SK-N-SH (cell line): ENCODE measurements around the gene TEAD4. TPM values are rescaled to one million over a fixed set of nuclear protein-coding genes. Genes with fewer than 3 reads are reported as not detected.
A peak's percentile ranks its signal among the peaks of the same experiment; 100 is the strongest.

Experiments used
- CTCF ChIA-PET: fragments of 300-600, 350-600 bp; formaldehyde crosslinking; extraction: SDS; loops from one replicate; lab custom pipeline; 2021; lab: Yijun Ruan, JAX
- POLR2A ChIA-PET: fragments of 350-600 bp; sonication (Branson Sonifier 250); formaldehyde crosslinking; extraction: SDS; loops from one replicate; lab custom pipeline; 2020; ENCODE audit warnings: antibody characterized with exemption, inconsistent platforms; lab: Yijun Ruan, JAX
- DNase-seq: peaks from one replicate; pipeline ENCODE4 v3.0.0; 2012
- H2AFZ ChIP-seq: fragments of 200-600 bp; sonication (generic); 2 replicates; pipeline ENCODE4 v1.8.1; 2016; ENCODE audit warnings: antibody characterized with exemption, mild to moderate bottlenecking, low read depth
- H3F3A ChIP-seq: fragments of 200-600 bp; sonication (generic); replicated peaks from 2 replicates; pipeline ENCODE3; 2016; ENCODE audit warnings: antibody characterized with exemption, mild to moderate bottlenecking; ENCODE audit not compliant: insufficient read depth
- H3K27ac ChIP-seq, 2 experiments: fragments of 200-500 bp in 1 of 2; fragments of 200-600 bp in 1 of 2; sonication (Bioruptor generic) in 1 of 2; sonication (generic), shearing (Covaris generic) in 1 of 2; 2 replicates each; pipeline versions ENCODE4 v1.5.1 to v1.6.1; 2014 to 2016; ENCODE audit warnings: low read depth in 2 of 2, inconsistent platforms in 1 of 2, low read length in 1 of 2, mild to moderate bottlenecking in 1 of 2, mixed read lengths in 1 of 2
- H3K27me3 ChIP-seq: fragments of 200-600 bp; sonication (generic), shearing (Covaris generic); 2 replicates; pipeline ENCODE4 v1.6.1; 2016; ENCODE audit warnings: mixed run types; ENCODE audit not compliant: insufficient read depth
- H3K36me3 ChIP-seq, 2 experiments: fragments of 200-500 bp in 1 of 2; fragments of 200-600 bp in 1 of 2; sonication (Bioruptor generic) in 1 of 2; sonication (generic) in 1 of 2; replicated peaks in 1 of 2; 2 replicates each; pipeline versions ENCODE3 to v1.5.1; 2014 to 2016; ENCODE audit warnings: low read length in 1 of 2, mild to moderate bottlenecking in 1 of 2; ENCODE audit not compliant: insufficient read depth in 2 of 2, control insufficient read depth in 1 of 2
- H3K4me1 ChIP-seq, 2 experiments: fragments of 200-500 bp in 1 of 2; fragments of 200-600 bp in 1 of 2; sonication (Bioruptor generic) in 1 of 2; sonication (generic), shearing (Covaris generic) in 1 of 2; 2 replicates each; pipeline versions ENCODE4 v1.5.1 to v1.6.1; 2014 to 2016; ENCODE audit warnings: low read depth in 1 of 2, low read length in 1 of 2, mixed run types in 1 of 2; ENCODE audit not compliant: insufficient read depth in 2 of 2, control insufficient read depth in 1 of 2
- H3K4me2 ChIP-seq: fragments of 200-600 bp; sonication (generic), shearing (Covaris generic); 2 replicates; pipeline ENCODE4 v1.6.1; 2017; ENCODE audit warnings: mixed run types
- H3K4me3 ChIP-seq, 2 experiments: fragments of 200-500 bp in 1 of 2; fragments of 200-600 bp in 1 of 2; sonication (Bioruptor generic) in 1 of 2; sonication (generic), shearing (Covaris generic) in 1 of 2; 2 replicates each; pipeline versions ENCODE4 v1.5.1 to v1.8.1; 2014 to 2016; ENCODE audit warnings: low read depth in 2 of 2, inconsistent platforms in 1 of 2, low read length in 1 of 2, mild to moderate bottlenecking in 1 of 2, mixed read lengths in 1 of 2, moderate library complexity in 1 of 2
- H3K79me2 ChIP-seq: fragments of 200-600 bp; sonication (generic); 2 replicates; pipeline ENCODE4 v1.8.1; 2017; ENCODE audit warnings: mild to moderate bottlenecking; ENCODE audit not compliant: insufficient read depth
- H3K9ac ChIP-seq: fragments of 200-600 bp; sonication (generic); 2 replicates; pipeline ENCODE4 v1.6.1; 2017; ENCODE audit warnings: mixed run types
- H3K9me2 ChIP-seq: fragments of 200-600 bp; sonication (generic); 2 replicates; pipeline ENCODE4 v1.6.1; 2017; ENCODE audit warnings: mixed run types
- H3K9me3 ChIP-seq: fragments of 200-600 bp; sonication (generic); 2 replicates; pipeline ENCODE4 v1.6.1; 2017; ENCODE audit warnings: mixed run types, mild to moderate bottlenecking, moderate library complexity
- H4K20me1 ChIP-seq: fragments of 200-600 bp; sonication (generic); 2 replicates; pipeline ENCODE4 v1.6.1; 2017; ENCODE audit warnings: mild to moderate bottlenecking, mixed run types; ENCODE audit not compliant: insufficient read depth
- GABPA ChIP-seq: IDR thresholded peaks from 2 replicates; pipeline ENCODE4 v1.4.0; 2012; ENCODE audit warnings: low read depth, mild to moderate bottlenecking
- GATA2 ChIP-seq: sonication (generic); formaldehyde crosslinking; IDR thresholded peaks from 2 replicates; pipeline ENCODE4 v1.5.0; 2020; ENCODE audit warnings: mild to moderate bottlenecking, missing genetic modification reagents
- JUND ChIP-seq: IDR thresholded peaks from 2 replicates; pipeline ENCODE4 v1.4.0; 2012
- NFIC ChIP-seq: IDR thresholded peaks from 2 replicates; pipeline ENCODE4 v1.4.0; 2012; ENCODE audit warnings: borderline replicate concordance
- RAD21 ChIP-seq: IDR thresholded peaks from 2 replicates; pipeline ENCODE4 v1.6.1; 2012; ENCODE audit warnings: mild to moderate bottlenecking, low read length
- RCOR1 ChIP-seq: fragments of 150-350 bp; IDR thresholded peaks from 2 replicates; pipeline ENCODE4 v1.6.1; 2017; ENCODE audit warnings: antibody characterized with exemption, low read length
- RFX5 ChIP-seq: IDR thresholded peaks from 2 replicates; pipeline ENCODE4 v1.6.1; 2012; ENCODE audit warnings: mild to moderate bottlenecking, improper control_type of control experiment, low read length
- RXRA ChIP-seq: IDR thresholded peaks from 2 replicates; pipeline ENCODE4 v1.4.0; 2012; ENCODE audit warnings: low read depth, mild to moderate bottlenecking, borderline replicate concordance
- SIN3A ChIP-seq: IDR thresholded peaks from 2 replicates; pipeline ENCODE4 v1.6.1; 2012; ENCODE audit warnings: low read depth, mild to moderate bottlenecking, low read length, moderate library complexity, borderline replicate concordance
- SMC3 ChIP-seq: IDR thresholded peaks from 2 replicates; pipeline ENCODE4 v1.6.1; 2012; ENCODE audit warnings: low read depth, low read length, improper control_type of control experiment
- USF1 ChIP-seq: IDR thresholded peaks from 2 replicates; pipeline ENCODE4 v1.4.0; 2012; ENCODE audit warnings: low read depth, borderline replicate concordance
- YY1 ChIP-seq: IDR thresholded peaks from 2 replicates; pipeline ENCODE4 v1.4.0; 2012; ENCODE audit warnings: low read depth, mild to moderate bottlenecking
- WGBS: methylation state at CpG from one replicate; pipeline ENCODE4 v1.1.6; 2017; ENCODE audit warnings: low lambda C conversion rate; 5-methylcytosine and 5-hydroxymethylcytosine counted together
- polyA plus RNA-seq, 3 experiments: library from polyadenylated mRNA; depleted of rRNA; stranded (reverse); fragments of >200 nt; gene quantifications; 2 replicates each; pipeline ENCODE4 v1.2.3, GENCODE V29; 2012
- TF ChIP-seq, protein P1 (sequence below): IDR thresholded peaks from 2 replicates; pipeline ENCODE4 v1.4.0; 2012; ENCODE audit warnings: low read depth
- TF ChIP-seq, protein P2 (sequence below): fragments of 200-600 bp; sonication (generic); IDR thresholded peaks from 2 replicates; pipeline ENCODE4 v1.6.1; 2017; ENCODE audit warnings: antibody characterized with exemption, mild to moderate bottlenecking, moderate library complexity
- TF ChIP-seq, protein P3 (sequence below): IDR thresholded peaks from 2 replicates; pipeline ENCODE4; 2012
- TF ChIP-seq, protein P4 (sequence below): fragments of 150-350 bp; IDR thresholded peaks from 2 replicates; pipeline ENCODE4 v1.6.1; 2016; ENCODE audit warnings: mild to moderate bottlenecking, low read depth, low read length

The TEAD4 gene
- polyA plus RNA-seq, 1 of the 3 experiments (the other 2 are of a cell fraction), result 27.1 TPM

DNA sequence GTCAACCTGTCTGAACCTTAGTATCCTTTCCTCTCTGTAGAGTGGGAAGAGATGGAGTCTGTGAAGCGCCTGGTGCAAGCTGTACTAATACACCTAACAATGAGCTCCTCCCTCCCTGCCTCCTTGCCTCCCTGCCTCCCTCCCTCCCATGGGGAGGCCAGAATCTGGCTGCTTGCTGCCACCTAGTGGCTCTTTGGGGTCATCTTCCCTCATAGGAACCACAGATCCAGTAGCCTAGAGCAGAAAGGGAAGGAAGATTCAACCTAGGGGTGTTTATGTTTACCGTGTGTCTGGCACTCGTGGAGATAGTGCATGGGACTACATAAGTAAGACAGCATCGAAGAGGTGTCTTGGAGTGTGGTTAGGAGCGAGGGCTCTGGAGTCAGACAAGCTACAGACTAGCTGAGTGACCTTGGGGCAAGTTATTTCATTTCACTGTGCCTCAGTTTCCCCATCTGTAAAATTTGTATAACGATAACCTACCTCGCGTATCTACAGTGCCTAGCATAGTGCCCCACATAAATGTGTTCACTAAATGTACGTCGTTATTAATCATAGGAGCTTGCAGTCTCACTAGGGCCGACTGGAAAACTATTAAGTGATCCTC, 82.5 kb downstream of the TEAD4 start:
- TF ChIP-seq, protein P1, sequence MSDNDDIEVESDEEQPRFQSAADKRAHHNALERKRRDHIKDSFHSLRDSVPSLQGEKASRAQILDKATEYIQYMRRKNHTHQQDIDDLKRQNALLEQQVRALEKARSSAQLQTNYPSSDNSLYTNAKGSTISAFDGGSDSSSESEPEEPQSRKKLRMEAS, result no peak
- TF ChIP-seq, protein P2, sequence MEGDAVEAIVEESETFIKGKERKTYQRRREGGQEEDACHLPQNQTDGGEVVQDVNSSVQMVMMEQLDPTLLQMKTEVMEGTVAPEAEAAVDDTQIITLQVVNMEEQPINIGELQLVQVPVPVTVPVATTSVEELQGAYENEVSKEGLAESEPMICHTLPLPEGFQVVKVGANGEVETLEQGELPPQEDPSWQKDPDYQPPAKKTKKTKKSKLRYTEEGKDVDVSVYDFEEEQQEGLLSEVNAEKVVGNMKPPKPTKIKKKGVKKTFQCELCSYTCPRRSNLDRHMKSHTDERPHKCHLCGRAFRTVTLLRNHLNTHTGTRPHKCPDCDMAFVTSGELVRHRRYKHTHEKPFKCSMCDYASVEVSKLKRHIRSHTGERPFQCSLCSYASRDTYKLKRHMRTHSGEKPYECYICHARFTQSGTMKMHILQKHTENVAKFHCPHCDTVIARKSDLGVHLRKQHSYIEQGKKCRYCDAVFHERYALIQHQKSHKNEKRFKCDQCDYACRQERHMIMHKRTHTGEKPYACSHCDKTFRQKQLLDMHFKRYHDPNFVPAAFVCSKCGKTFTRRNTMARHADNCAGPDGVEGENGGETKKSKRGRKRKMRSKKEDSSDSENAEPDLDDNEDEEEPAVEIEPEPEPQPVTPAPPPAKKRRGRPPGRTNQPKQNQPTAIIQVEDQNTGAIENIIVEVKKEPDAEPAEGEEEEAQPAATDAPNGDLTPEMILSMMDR, result peak; percentile 66
- TF ChIP-seq NFIC, result no peak
- TF ChIP-seq RAD21, result peak; percentile 75
- TF ChIP-seq SMC3, result peak; percentile 54
- TF ChIP-seq RCOR1, result 0 out of 2 replicates have a peak, but pooled peaks have one; percentile 27
- TF ChIP-seq SIN3A, result no peak
- H3K27me3 ChIP-seq, result no peaks in the 10 kb centered on the region
- H2AFZ ChIP-seq, result no peak overlapping the region
- no peak overlapping the region for H3K4me2 ChIP-seq
- 58% methylated on average over 11 of the region's 11 CpGs for WGBS
- no peak overlapping the region; a peak in 1 of 4 replicates for H3K4me3 ChIP-seq
- H3F3A ChIP-seq, result no peaks in the 10 kb centered on the region
- no peaks in the 10 kb centered on the region for H3K9me3 ChIP-seq
- no peaks in the 10 kb centered on the region for H3K9me2 ChIP-seq
- H4K20me1 ChIP-seq, result no peaks in the 10 kb centered on the region; the same call in 1 of the 2 replicates
- H3K36me3 ChIP-seq, result peaks cover 5 to 27% of the 10 kb centered on the region in 2 experiments
- ChIA-PET POLR2A (no interaction called here), CTCF (interaction anchor here (0.7 to 2.7 kb wide), 34 partner anchors 8 to 258 kb away, joined by 3 to 14 read pairs (median 4); partner anchors contain the start of genes FOXM1, RHNO1 and TEX52)
- H3K4me1 ChIP-seq, result no peaks in the 10 kb centered on the region; a peak in 1 of 4 replicates
- H3K79me2 ChIP-seq, result no peaks in the 10 kb centered on the region
- H3K27ac ChIP-seq, result no peak overlapping the region
- peak; percentile 91 for DNase-seq
- no peak overlapping the region for H3K9ac ChIP-seq

DNA sequence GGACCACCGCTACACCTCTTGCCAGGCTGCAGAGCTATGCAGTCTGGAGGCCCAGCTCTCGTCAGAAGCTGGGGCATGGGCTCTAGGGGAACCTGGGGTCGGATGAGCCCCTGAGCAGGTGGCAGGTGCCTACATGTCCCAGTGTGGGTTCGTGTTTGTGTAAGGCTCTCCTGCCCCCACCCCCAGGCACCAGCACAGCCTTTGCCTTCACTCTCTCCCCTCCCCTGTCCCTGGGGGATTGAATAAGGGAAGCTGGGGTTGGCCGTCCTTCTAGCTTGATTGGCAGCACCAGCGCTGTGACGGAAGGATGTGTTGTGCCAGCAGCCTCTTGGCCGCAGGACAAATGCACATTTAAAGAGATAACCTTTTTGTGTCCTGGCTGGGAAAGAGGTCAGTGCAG, 83.2 kb downstream of the TEAD4 start:
- no peaks in the 10 kb centered on the region; the same call in 1 of the 2 replicates for H4K20me1 ChIP-seq
- ChIA-PET POLR2A (no interaction called here), CTCF (interaction anchor here (0.7 to 2.7 kb wide), 31 partner anchors 9 to 257 kb away, joined by 3 to 14 read pairs (median 4); partner anchors contain the start of genes FOXM1, RHNO1 and TEX52)
- H3F3A ChIP-seq, result no peaks in the 10 kb centered on the region
- H3K4me2 ChIP-seq, result no peak overlapping the region
- no peaks in the 10 kb centered on the region for H3K9me2 ChIP-seq
- no peaks in the 10 kb centered on the region for H3K27me3 ChIP-seq
- no peak for DNase-seq
- no peak overlapping the region for H3K9ac ChIP-seq
- H2AFZ ChIP-seq, result no peak overlapping the region
- peaks cover 5 to 27% of the 10 kb centered on the region in 2 experiments for H3K36me3 ChIP-seq
- no peaks in the 10 kb centered on the region; a peak in 1 of 4 replicates for H3K4me1 ChIP-seq
- H3K79me2 ChIP-seq, result no peaks in the 10 kb centered on the region
- no peak overlapping the region for H3K4me3 ChIP-seq
- TF ChIP-seq USF1 (no peak), RAD21 (no peak), RXRA (no peak), GATA2 (no peak), RFX5 (no peak), GABPA (no peak), JUND (no peak), YY1 (no peak)
- TF ChIP-seq, protein P2, result no peak
- TF ChIP-seq, protein P3, sequence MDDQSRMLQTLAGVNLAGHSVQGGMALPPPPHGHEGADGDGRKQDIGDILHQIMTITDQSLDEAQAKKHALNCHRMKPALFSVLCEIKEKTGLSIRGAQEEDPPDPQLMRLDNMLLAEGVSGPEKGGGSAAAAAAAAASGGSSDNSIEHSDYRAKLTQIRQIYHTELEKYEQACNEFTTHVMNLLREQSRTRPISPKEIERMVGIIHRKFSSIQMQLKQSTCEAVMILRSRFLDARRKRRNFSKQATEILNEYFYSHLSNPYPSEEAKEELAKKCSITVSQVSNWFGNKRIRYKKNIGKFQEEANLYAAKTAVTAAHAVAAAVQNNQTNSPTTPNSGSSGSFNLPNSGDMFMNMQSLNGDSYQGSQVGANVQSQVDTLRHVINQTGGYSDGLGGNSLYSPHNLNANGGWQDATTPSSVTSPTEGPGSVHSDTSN, result no peak
- TF ChIP-seq, protein P4, sequence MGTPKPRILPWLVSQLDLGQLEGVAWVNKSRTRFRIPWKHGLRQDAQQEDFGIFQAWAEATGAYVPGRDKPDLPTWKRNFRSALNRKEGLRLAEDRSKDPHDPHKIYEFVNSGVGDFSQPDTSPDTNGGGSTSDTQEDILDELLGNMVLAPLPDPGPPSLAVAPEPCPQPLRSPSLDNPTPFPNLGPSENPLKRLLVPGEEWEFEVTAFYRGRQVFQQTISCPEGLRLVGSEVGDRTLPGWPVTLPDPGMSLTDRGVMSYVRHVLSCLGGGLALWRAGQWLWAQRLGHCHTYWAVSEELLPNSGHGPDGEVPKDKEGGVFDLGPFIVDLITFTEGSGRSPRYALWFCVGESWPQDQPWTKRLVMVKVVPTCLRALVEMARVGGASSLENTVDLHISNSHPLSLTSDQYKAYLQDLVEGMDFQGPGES, result no peak
- H3K27ac ChIP-seq, result no peak overlapping the region
- H3K9me3 ChIP-seq, result no peaks in the 10 kb centered on the region
- 73% methylated on average over 7 of the region's 8 CpGs for WGBS
